RWPE1 (cell line): Measurements from ENCODE around the gene CALML6.

ENCODE experiments used
- CTCF ChIA-PET: fragments of 350-600 bp; sonication (Branson Sonifier 250); formaldehyde crosslinking; extraction: SDS; loops from one replicate; lab custom pipeline; 2021; lab: Yijun Ruan, JAX
- POLR2A ChIA-PET: fragments of 400-600 bp; formaldehyde crosslinking; extraction: SDS; loops from one replicate; lab custom pipeline; 2020; ENCODE audit warnings: antibody characterized with exemption; ENCODE audit not compliant: low non-redundant PET; lab: Yijun Ruan, JAX
- DNase-seq: peaks from one replicate; pipeline ENCODE4 v3.0.0; 2012; ENCODE audit warnings: low spot score
- H3K27ac ChIP-seq: fragments of 450-650 bp; 2 replicates; pipeline ENCODE4 v1.5.1; 2017
- TF ChIP-seq, protein P1 (sequence below): fragments of 450-650 bp; conservative IDR thresholded peaks from 2 replicates; pipeline ENCODE4 v1.5.1; 2017; ENCODE audit warnings: low read depth, mild to moderate bottlenecking

Gene CALML6

DNA sequence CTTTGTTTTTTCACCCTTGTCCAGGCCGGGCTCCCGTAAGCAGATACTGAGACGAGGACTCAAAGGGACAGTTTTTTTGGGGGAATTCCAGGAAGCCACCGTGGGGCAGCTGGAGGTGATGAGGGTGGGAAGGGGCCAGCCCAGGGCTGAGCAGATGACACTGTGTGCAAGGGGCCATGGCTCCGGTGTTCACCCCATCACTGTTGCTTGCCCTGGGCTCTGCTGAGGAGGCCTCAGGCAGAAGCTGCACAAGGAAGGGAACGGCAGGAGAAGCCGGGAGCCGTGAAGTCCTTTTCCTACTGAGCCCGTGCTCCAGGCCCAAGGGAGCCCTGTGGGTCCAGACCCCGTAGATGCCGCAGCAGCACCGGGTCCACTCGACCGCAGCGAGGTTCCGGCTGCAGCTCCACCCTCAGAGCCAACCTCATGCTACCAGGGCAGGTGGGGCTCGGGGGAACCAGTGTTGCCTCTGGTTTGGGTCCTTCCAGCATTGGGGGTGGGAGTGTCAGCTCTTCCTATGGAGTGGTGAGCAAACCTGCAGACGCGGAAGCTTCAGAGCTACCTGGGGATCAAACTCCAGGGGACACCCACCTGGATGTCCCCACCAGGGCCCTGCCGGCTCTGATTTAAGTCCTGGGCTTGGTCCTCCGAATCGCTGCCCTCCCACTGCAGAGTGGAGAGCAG is 4.3 kb upstream of the CALML6 start:
- no peak overlapping the region for H3K27ac ChIP-seq
- TF ChIP-seq, protein P1, sequence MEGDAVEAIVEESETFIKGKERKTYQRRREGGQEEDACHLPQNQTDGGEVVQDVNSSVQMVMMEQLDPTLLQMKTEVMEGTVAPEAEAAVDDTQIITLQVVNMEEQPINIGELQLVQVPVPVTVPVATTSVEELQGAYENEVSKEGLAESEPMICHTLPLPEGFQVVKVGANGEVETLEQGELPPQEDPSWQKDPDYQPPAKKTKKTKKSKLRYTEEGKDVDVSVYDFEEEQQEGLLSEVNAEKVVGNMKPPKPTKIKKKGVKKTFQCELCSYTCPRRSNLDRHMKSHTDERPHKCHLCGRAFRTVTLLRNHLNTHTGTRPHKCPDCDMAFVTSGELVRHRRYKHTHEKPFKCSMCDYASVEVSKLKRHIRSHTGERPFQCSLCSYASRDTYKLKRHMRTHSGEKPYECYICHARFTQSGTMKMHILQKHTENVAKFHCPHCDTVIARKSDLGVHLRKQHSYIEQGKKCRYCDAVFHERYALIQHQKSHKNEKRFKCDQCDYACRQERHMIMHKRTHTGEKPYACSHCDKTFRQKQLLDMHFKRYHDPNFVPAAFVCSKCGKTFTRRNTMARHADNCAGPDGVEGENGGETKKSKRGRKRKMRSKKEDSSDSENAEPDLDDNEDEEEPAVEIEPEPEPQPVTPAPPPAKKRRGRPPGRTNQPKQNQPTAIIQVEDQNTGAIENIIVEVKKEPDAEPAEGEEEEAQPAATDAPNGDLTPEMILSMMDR, result no peak
- POLR2A ChIA-PET, result no interaction called here
- CTCF ChIA-PET, result interaction anchor here (0.5 kb wide), 1 partner anchor 71 kb away, joined by 3 read pairs; no protein-coding TSS in a partner anchor
- DNase-seq, result no peak

DNA sequence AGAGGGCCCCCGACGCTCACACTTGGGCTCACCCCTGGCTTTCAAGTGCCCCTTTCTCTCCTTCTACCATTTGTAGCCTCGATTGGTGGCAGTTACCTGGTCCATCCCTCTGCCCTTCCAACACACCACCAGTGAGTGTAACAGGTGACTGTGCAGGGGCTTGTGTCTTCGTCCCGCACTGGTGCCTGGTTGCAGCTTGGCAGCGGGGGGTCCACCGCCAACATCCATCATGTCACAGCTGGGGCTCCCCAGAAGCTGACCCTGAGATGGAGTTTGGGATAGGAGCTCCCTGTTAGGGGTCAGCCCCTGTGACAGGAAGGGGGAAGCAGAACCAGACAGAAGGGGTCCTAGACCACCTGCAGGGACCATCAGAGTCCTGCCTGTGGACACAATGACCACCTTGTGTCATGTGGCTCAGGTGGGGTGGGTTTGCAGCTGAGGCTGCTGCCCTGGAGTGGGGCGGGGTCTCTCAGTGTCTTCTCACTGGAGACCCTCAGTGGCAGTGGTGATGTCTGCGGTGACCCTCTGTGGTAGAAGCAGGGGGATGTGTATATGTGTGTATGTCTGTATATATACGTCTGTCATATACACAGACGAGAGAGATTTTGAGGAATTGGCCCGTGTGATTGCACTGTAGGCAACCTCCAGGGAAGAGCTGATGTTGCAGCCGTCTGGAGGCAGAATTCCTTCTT is 3.6 kb upstream of the CALML6 start:
- TF ChIP-seq, protein P1, result no peak
- no peak overlapping the region for H3K27ac ChIP-seq
- ChIA-PET POLR2A (no interaction called here), CTCF (no interaction called here)
- no peak for DNase-seq

DNA sequence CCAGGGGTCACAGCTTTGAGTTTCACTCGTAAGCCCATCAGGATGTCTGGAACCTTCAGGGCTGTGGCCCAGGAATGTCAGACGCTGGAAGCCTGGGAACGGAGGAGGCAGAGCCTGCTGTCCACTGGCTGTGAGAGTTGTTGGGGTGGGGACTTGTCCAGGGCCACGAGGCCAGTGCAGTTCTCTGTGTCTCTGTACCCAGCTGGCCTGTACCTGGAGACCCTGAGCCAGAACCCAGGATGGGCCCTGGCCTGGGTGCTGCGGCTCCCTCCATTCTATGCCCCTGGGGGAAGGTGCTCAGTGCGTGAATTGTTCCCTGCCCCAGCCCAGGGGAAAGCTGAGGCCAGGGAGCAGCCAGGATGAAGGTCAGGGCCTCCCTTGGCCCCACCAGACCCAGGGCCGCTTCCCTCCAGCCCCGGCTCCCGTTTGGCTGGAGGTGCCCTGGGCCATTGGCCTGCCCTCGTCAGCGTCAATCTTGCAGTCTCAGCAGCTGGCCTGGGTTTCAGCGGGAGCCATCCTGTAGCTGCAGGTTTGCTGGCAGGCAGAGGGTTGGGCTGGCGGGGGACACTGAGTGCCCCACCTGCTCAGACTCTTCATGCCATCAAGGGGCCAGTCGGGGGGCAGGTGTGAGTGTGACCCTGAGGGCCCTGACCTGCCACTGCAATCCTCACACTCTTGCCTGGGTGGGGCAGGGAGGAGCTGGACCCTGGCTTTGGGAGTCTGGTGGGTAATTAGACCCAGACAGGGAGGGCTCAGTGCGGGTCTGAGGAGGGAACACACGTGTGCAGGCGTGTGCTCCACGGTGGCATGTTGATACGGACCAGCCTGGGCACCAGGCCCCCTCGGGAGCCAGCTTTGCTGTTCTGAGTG is 724 bp upstream of the CALML6 start:
- ChIA-PET POLR2A (no interaction called here), CTCF (no interaction called here)
- TF ChIP-seq, protein P1, result no peak
- no peak for DNase-seq
- 0 out of 2 replicates have a peak overlapping the region, but pooled peaks have one; percentile 2 for H3K27ac ChIP-seq

DNA sequence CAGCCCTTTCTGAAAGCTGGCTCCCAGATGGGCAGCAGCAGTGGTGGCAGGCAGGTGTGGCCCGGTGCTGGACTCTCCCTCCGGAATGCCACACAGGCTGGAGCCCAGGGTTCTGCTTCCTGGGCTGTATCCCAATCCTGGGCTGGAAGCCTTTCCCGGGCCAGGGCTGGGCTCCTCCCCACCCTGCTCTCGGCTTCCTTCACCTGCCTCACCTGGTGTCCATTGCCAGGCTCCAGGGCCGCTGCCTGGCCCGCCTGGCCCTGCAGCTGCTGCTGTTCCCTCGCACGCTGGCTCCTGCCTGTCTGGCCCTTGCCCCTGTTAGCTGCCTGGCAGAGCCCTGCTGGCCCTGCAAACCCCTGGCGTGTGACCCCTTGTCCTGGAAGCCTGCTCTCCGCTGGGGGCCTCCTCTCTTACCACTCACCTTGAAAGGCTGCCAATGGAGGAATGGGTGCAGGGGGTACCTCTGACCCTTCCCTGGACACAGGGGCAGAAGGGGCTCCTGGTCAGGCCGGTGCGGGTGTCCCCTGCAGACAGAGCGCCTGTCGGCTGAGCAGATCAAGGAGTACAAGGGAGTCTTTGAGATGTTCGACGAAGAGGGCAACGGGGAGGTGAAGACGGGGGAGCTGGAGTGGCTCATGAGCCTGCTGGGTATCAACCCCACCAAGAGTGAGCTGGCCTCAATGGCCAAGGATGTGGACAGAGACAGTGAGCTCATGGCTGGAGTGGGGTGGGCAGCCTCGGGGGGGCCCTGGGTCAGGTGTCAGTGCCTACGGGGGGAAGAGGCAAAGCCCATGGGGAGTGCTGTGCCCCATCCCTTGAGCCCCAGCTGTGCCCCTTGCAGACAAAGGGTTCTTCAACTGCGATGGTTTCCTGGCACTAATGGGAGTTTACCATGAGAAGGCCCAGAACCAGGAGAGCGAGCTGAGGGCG is 1.1 kb downstream of the CALML6 start:
- TF ChIP-seq, protein P1, result no peak
- ChIA-PET CTCF (interaction anchor here (0.6 to 1.6 kb wide), 2 partner anchors 128 to 211 kb away, joined by 3 to 4 read pairs; no protein-coding TSS in a partner anchor), POLR2A (no interaction called here)
- DNase-seq, result no peak
- no peak overlapping the region for H3K27ac ChIP-seq

DNA sequence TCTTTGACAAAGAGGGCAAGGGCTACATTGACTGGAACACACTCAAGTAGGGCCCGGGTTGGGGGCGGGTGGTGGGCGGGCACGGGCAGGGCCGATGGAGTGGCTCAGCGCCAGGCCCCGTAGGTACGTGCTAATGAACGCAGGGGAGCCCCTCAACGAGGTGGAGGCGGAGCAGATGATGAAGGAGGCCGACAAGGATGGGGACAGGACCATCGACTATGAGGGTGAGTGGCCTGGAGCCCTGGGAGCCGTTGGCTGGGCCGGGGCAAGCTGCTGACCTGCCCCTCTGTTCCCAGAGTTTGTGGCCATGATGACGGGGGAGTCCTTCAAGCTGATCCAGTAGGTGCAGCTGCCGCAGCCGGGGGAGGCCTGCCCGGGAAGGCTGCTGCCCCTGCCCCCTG is 1.8 kb downstream of the CALML6 start:
- H3K27ac ChIP-seq, result no peak overlapping the region
- TF ChIP-seq, protein P1, result no peak
- ChIA-PET CTCF (interaction anchor here (1.6 kb wide), 1 partner anchor 128 kb away, joined by 4 read pairs; no protein-coding TSS in a partner anchor), POLR2A (no interaction called here)
- no peak for DNase-seq
